Large intestine (tissue), 3 donors: ENCODE data around the gene METRN. TPM values are rescaled to one million over a fixed set of nuclear protein-coding genes. Genes with fewer than 3 reads are reported as not detected.

Experiments used
- DNase-seq, 2 donors: peaks; one replicate each; pipeline versions ENCODE4 v3.0.0 to v3.0.0-alpha.2; 2013
- H3K27ac ChIP-seq: one replicate; pipeline ENCODE4 v1.5.1; 2013; ENCODE audit warnings: low read length
- H3K27me3 ChIP-seq: 2 replicates; pipeline ENCODE4 v1.6.1; 2013; ENCODE audit warnings: low read length; ENCODE audit not compliant: control insufficient read depth, insufficient read depth
- H3K36me3 ChIP-seq: 2 replicates; pipeline ENCODE4 v1.6.1; 2013; ENCODE audit warnings: low read length; ENCODE audit not compliant: control insufficient read depth, insufficient read depth
- H3K4me1 ChIP-seq: one replicate; pipeline ENCODE4 v1.6.1; 2013; ENCODE audit warnings: low read length; ENCODE audit not compliant: control insufficient read depth, insufficient read depth
- H3K4me3 ChIP-seq: one replicate; pipeline ENCODE4 v1.5.1; 2013; ENCODE audit warnings: low read length
- H3K9me3 ChIP-seq: one replicate; pipeline ENCODE4 v1.6.1; 2013; ENCODE audit warnings: mild to moderate bottlenecking, low read depth, low read length, moderate library complexity; ENCODE audit not compliant: control insufficient read depth
- WGBS: methylation state at CpG from one replicate; pipeline ENCODE4 v1.1.5; 2013; ENCODE audit warnings: low lambda C conversion rate; ENCODE audit not compliant: insufficient coverage; 5-methylcytosine and 5-hydroxymethylcytosine counted together
- polyA plus RNA-seq: library from polyadenylated mRNA; unstranded; fragments of 120-200 nt; gene quantifications from one replicate; pipeline ENCODE4 v1.2.1, GENCODE V29; 2013

METRN gene
- polyA plus RNA-seq, 1 donor: 18.9 TPM

DNA sequence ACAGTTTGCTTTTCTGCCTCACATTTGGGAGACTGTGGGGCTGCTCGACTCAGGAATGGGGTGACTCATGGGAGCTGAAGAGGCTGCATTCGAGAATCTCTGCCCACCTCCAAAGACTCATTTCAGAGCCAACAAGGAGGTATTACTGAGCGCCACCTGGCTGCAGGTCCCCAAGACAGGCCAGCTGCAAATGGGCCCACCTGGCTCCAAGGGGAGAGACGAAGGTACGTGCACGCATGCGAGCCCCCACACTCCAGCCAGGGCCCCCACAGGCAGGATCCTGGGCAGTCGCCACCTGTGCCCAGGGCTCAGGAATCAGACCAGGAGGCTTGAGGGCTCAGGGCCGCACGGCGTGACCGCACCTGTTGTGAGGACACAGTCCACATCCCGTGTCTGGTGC is 18.0 kb downstream of the METRN start:
- DNase-seq: no peak
- H3K4me1 ChIP-seq: peaks cover 3% of the 10 kb centered on the region
- no peak overlapping the region for H3K27ac ChIP-seq
- H3K36me3 ChIP-seq: peaks cover 73% of the 10 kb centered on the region
- H3K27me3 ChIP-seq: peaks cover 3% of the 10 kb centered on the region
- H3K9me3 ChIP-seq: no peaks in the 10 kb centered on the region
- H3K4me3 ChIP-seq: no peak overlapping the region
- WGBS: no CpG with 5 or more reads among the region's 13 CpGs

- no peaks in the 10 kb centered on the region for H3K9me3 ChIP-seq
- no peak overlapping the region for H3K4me3 ChIP-seq
- H3K27ac ChIP-seq: no peak overlapping the region
- WGBS: no CpG with 5 or more reads among the region's 34 CpGs
- H3K36me3 ChIP-seq: peaks cover 74% of the 10 kb centered on the region
- H3K27me3 ChIP-seq: peaks cover under 1% of the 10 kb centered on the region
- peaks cover under 1% of the 10 kb centered on the region for H3K4me1 ChIP-seq
- DNase-seq: no peak
Measured at GRCh38 chr16:733382-734207, 18.7 kb downstream of the METRN start.

DNA sequence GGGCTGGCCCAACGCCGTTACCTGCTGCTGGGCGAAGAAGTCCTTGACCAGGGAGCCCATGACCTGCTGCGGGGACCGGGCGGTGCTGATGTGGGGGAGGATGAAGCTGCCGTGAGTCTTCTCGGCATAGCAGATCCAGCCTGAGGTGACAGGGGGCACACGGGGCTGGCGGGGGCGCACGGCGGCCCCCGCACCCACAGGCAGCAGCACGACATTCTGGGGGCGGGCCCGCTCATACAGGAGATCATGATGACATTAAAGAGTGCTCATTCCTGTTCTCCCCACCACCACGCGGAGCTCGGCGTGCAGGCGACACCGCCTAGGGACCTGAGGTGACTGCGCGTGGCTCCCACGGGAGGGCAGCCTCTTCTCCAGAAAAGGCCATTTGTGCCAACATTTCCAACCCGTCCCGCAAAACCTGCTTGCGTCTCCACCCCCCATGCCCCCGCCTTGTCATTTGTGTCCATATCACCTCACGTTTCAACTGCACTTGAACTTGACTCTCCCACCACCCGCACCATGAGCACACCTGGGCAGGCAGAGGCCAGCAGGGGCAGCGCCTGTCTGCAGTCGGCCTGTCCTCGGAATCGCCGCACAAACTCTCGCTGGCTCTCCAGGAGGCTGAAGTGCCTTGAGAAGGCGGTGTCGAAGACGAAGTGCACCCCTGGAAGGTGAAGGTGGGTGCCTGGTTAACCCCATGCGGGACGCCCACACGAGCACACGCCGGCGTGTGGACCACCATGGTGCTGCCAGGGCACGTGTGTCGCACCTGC is 19.5 kb downstream of the METRN start:
- Histone ChIP-seq H3K36me3 (peaks cover 77% of the 10 kb centered on the region), H3K27me3 (no peaks in the 10 kb centered on the region), H3K9me3 (no peaks in the 10 kb centered on the region), H3K4me3 (no peak overlapping the region), H3K4me1 (peaks cover under 1% of the 10 kb centered on the region), H3K27ac (no peak overlapping the region)
- no CpG with 5 or more reads among the region's 49 CpGs for WGBS
- no peak for DNase-seq

GRCh38 chr16:734981-735881 is 20.3 kb downstream of the METRN start:
- Histone ChIP-seq H3K27me3 (no peaks in the 10 kb centered on the region), H3K4me1 (peaks cover 9% of the 10 kb centered on the region), H3K36me3 (peaks cover 70% of the 10 kb centered on the region), H3K27ac (no peak overlapping the region), H3K9me3 (no peaks in the 10 kb centered on the region), H3K4me3 (no peak overlapping the region)
- no CpG with 5 or more reads among the region's 25 CpGs for WGBS
- no peak for DNase-seq

DNA sequence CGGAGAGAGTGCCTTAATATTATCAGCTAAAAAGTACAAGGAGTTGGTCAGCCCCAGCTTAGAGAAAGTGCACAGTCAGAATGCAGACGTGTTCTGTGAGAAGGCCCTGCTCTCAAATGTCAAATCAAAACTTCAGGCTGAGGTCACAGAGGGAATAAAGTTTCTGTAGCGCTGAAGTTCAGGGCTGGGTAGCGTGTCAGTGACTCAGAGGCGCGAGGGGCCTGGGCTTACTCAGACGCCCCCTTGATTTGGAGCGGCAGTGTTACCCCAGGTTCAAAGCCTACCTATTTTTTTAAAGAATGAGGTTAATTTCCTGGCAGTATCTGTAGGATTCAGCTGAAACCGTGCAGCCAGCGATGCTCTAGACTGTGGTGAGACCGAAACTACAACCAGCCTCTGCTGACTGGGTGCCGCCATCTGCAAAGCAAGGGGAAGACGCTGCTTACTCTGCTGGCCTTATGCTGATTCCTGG is 21.1 kb downstream of the METRN start:
- no peaks in the 10 kb centered on the region for H3K9me3 ChIP-seq
- DNase-seq: no peak
- no peak overlapping the region for H3K4me3 ChIP-seq
- peaks cover 10% of the 10 kb centered on the region for H3K4me1 ChIP-seq
- peaks cover 63% of the 10 kb centered on the region for H3K36me3 ChIP-seq
- WGBS: no CpG with 5 or more reads among the region's 13 CpGs
- no peaks in the 10 kb centered on the region for H3K27me3 ChIP-seq
- no peak overlapping the region for H3K27ac ChIP-seq

DNA sequence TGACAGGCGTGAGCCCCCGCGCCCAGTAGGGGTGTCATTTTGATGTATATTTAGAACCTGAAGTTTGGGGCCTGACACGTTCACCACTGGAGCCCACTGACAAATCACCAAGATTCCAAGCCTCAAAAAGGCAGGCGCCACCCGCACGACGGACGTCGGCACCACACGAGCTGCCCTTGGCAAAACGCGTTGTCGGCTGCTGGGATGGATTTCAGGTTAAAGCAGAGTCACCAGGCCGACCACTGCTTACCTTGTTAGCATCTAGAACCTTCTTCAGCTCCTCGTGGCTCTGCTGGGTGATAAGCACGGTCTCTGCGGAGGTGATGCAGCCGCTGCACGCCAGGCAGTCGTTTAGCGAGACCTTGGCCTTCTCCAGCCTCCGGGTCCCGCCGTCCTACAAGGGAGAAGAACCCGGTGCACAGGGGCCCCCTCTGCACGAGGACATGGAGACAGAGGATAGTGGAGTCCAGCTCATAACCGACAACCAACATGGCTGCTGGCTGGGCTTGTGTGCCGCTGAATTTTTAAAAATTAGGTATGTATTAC is 22.1 kb downstream of the METRN start:
- peaks cover 56% of the 10 kb centered on the region for H3K36me3 ChIP-seq
- peaks cover 10% of the 10 kb centered on the region for H3K4me1 ChIP-seq
- H3K27me3 ChIP-seq: no peaks in the 10 kb centered on the region
- H3K4me3 ChIP-seq: no peak overlapping the region
- no peaks in the 10 kb centered on the region for H3K9me3 ChIP-seq
- no peak overlapping the region for H3K27ac ChIP-seq
- DNase-seq: no peak
- no CpG with 5 or more reads among the region's 29 CpGs for WGBS

DNA sequence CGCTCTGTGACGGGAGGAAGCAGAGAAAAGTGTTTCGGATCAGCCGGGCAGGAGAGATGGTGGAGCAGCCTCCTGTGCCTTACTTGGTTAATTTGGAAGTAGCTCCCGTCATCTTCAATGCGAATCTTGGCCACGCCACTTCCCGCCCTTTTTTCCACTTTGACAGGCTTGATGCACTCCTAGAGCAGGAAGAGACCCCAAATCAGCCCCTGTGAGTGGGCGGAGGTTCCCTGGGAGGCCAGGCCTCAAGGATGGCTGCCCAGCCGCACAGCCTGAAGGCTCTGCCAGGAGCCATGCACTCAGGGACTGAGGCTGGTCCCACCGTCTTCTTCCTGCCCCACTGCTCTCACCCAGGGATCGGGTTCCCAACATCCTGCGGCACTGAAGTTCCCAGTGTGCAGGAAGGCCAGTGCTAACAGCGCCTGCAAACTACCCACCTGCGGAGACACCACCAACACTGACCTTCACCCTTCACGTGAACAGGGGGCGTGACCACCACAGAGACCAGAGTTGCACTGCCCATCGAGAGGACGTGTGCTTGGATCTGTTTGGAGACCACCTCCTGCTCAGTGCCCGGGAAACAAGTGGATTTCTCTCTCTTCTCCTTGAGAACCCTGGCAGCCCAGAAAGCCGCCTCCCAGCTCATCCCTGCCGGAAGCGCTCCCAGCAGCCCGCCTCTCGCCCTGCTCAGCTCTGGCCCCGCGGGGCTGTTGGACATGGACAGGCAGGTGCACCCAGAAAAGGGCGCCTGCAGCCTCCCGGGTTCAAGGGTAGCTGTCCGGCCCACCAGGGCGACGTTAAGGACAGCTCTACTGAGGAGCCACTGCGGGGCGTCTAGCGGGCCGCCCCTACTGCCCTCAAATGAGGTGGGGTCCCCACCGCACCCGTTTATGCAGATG is 24.9 kb downstream of the METRN start:
- Histone ChIP-seq H3K4me1 (peaks cover 10% of the 10 kb centered on the region), H3K36me3 (peaks cover 33% of the 10 kb centered on the region), H3K4me3 (peak overlapping the region; percentile 99), H3K27ac (peak overlapping the region; percentile 66), H3K9me3 (no peaks in the 10 kb centered on the region), H3K27me3 (no peaks in the 10 kb centered on the region)
- DNase-seq: peak in 1 of 2 donors; percentile 60
- WGBS: no CpG with 5 or more reads among the region's 38 CpGs

DNA sequence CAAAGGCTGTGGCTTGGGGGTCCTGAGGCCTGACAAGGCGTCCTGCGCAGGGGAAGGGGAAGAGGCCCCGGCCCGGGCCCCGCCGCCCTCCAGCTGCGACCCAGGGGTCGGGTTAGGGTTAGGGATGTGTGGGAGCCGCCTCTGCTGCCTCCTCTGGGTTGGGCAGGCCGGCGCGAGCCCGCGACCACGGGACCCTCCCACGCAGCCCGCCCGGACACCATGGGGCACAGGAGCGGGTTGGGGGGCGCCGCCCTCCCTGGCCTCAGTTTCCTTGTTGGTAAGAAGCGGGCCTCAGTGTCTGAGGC is 25.5 kb downstream of the METRN start:
- peaks cover 10% of the 10 kb centered on the region for H3K4me1 ChIP-seq
- peaks cover 27% of the 10 kb centered on the region for H3K36me3 ChIP-seq
- H3K4me3 ChIP-seq: peak overlapping the region; percentile 99
- DNase-seq: no peak
- peak overlapping the region; percentile 66 for H3K27ac ChIP-seq
- no CpG with 5 or more reads among the region's 22 CpGs for WGBS
- H3K9me3 ChIP-seq: no peaks in the 10 kb centered on the region
- H3K27me3 ChIP-seq: no peaks in the 10 kb centered on the region

- no CpG with 5 or more reads among the region's 79 CpGs for WGBS
- DNase-seq: peak; percentile 89 to 95
- H3K4me1 ChIP-seq: peaks cover 10% of the 10 kb centered on the region
- H3K4me3 ChIP-seq: peak within 1 kb of the TSS; percentile 99
- peak within 1 kb of the TSS; percentile 83 for H3K27ac ChIP-seq
- peaks cover 23% of the 10 kb centered on the region for H3K36me3 ChIP-seq
- H3K9me3 ChIP-seq: no peaks in the 10 kb centered on the region
- no peaks in the 10 kb centered on the region for H3K27me3 ChIP-seq
Measured at GRCh38 chr16:740764-741505, 26.0 kb downstream of the METRN start, which contains the start of gene CIAO3. TSS of gene CIAO3 (minus strand) at chr16:740997. CDS start at chr16:740985, 12 bp downstream.
